SK-N-SH (cell line): ENCODE results near the gene MEF2A. TPM values are rescaled to one million over a fixed set of nuclear protein-coding genes. Genes with fewer than 3 reads are reported as not detected.

Experiments
- CTCF ChIA-PET: fragments of 300-600, 350-600 bp; formaldehyde crosslinking; extraction: SDS; loops from one replicate; lab custom pipeline; 2021; lab: Yijun Ruan, JAX
- POLR2A ChIA-PET: fragments of 350-600 bp; sonication (Branson Sonifier 250); formaldehyde crosslinking; extraction: SDS; loops from one replicate; lab custom pipeline; 2020; ENCODE audit warnings: antibody characterized with exemption, inconsistent platforms; lab: Yijun Ruan, JAX
- DNase-seq: peaks from one replicate; pipeline ENCODE4 v3.0.0; 2012
- H2AFZ ChIP-seq: fragments of 200-600 bp; sonication (generic); 2 replicates; pipeline ENCODE4 v1.8.1; 2016; ENCODE audit warnings: antibody characterized with exemption, mild to moderate bottlenecking, low read depth
- H3F3A ChIP-seq: fragments of 200-600 bp; sonication (generic); replicated peaks from 2 replicates; pipeline ENCODE3; 2016; ENCODE audit warnings: antibody characterized with exemption, mild to moderate bottlenecking; ENCODE audit not compliant: insufficient read depth
- H3K27ac ChIP-seq, 2 experiments: fragments of 200-500 bp in 1 of 2; fragments of 200-600 bp in 1 of 2; sonication (Bioruptor generic) in 1 of 2; sonication (generic), shearing (Covaris generic) in 1 of 2; 2 replicates each; pipeline versions ENCODE4 v1.5.1 to v1.6.1; 2014 to 2016; ENCODE audit warnings: low read depth in 2 of 2, inconsistent platforms in 1 of 2, low read length in 1 of 2, mild to moderate bottlenecking in 1 of 2, mixed read lengths in 1 of 2
- H3K27me3 ChIP-seq: fragments of 200-600 bp; sonication (generic), shearing (Covaris generic); 2 replicates; pipeline ENCODE4 v1.6.1; 2016; ENCODE audit warnings: mixed run types; ENCODE audit not compliant: insufficient read depth
- H3K36me3 ChIP-seq, 2 experiments: fragments of 200-500 bp in 1 of 2; fragments of 200-600 bp in 1 of 2; sonication (Bioruptor generic) in 1 of 2; sonication (generic) in 1 of 2; replicated peaks in 1 of 2; 2 replicates each; pipeline versions ENCODE3 to v1.5.1; 2014 to 2016; ENCODE audit warnings: low read length in 1 of 2, mild to moderate bottlenecking in 1 of 2; ENCODE audit not compliant: insufficient read depth in 2 of 2, control insufficient read depth in 1 of 2
- H3K4me1 ChIP-seq, 2 experiments: fragments of 200-500 bp in 1 of 2; fragments of 200-600 bp in 1 of 2; sonication (Bioruptor generic) in 1 of 2; sonication (generic), shearing (Covaris generic) in 1 of 2; 2 replicates each; pipeline versions ENCODE4 v1.5.1 to v1.6.1; 2014 to 2016; ENCODE audit warnings: low read depth in 1 of 2, low read length in 1 of 2, mixed run types in 1 of 2; ENCODE audit not compliant: insufficient read depth in 2 of 2, control insufficient read depth in 1 of 2
- H3K4me2 ChIP-seq: fragments of 200-600 bp; sonication (generic), shearing (Covaris generic); 2 replicates; pipeline ENCODE4 v1.6.1; 2017; ENCODE audit warnings: mixed run types
- H3K4me3 ChIP-seq, 2 experiments: fragments of 200-500 bp in 1 of 2; fragments of 200-600 bp in 1 of 2; sonication (Bioruptor generic) in 1 of 2; sonication (generic), shearing (Covaris generic) in 1 of 2; 2 replicates each; pipeline versions ENCODE4 v1.5.1 to v1.8.1; 2014 to 2016; ENCODE audit warnings: low read depth in 2 of 2, inconsistent platforms in 1 of 2, low read length in 1 of 2, mild to moderate bottlenecking in 1 of 2, mixed read lengths in 1 of 2, moderate library complexity in 1 of 2
- H3K79me2 ChIP-seq: fragments of 200-600 bp; sonication (generic); 2 replicates; pipeline ENCODE4 v1.8.1; 2017; ENCODE audit warnings: mild to moderate bottlenecking; ENCODE audit not compliant: insufficient read depth
- H3K9ac ChIP-seq: fragments of 200-600 bp; sonication (generic); 2 replicates; pipeline ENCODE4 v1.6.1; 2017; ENCODE audit warnings: mixed run types
- H3K9me2 ChIP-seq: fragments of 200-600 bp; sonication (generic); 2 replicates; pipeline ENCODE4 v1.6.1; 2017; ENCODE audit warnings: mixed run types
- H3K9me3 ChIP-seq: fragments of 200-600 bp; sonication (generic); 2 replicates; pipeline ENCODE4 v1.6.1; 2017; ENCODE audit warnings: mixed run types, mild to moderate bottlenecking, moderate library complexity
- H4K20me1 ChIP-seq: fragments of 200-600 bp; sonication (generic); 2 replicates; pipeline ENCODE4 v1.6.1; 2017; ENCODE audit warnings: mild to moderate bottlenecking, mixed run types; ENCODE audit not compliant: insufficient read depth
- FOSL2 ChIP-seq: IDR thresholded peaks from 2 replicates; pipeline ENCODE4 v1.4.0; 2012; ENCODE audit warnings: low read depth, mild to moderate bottlenecking, moderate library complexity, borderline replicate concordance
- FOXJ3 ChIP-seq: sonication (generic); formaldehyde crosslinking; IDR thresholded peaks from 2 replicates; pipeline ENCODE4 v1.5.1; 2020; ENCODE audit warnings: mild to moderate bottlenecking, missing genetic modification reagents
- GABPA ChIP-seq: IDR thresholded peaks from 2 replicates; pipeline ENCODE4 v1.4.0; 2012; ENCODE audit warnings: low read depth, mild to moderate bottlenecking
- GATA2 ChIP-seq: sonication (generic); formaldehyde crosslinking; IDR thresholded peaks from 2 replicates; pipeline ENCODE4 v1.5.0; 2020; ENCODE audit warnings: mild to moderate bottlenecking, missing genetic modification reagents
- JUND ChIP-seq: IDR thresholded peaks from 2 replicates; pipeline ENCODE4 v1.4.0; 2012
- MAX ChIP-seq: IDR thresholded peaks from 2 replicates; pipeline ENCODE4 v1.4.0; 2012; ENCODE audit warnings: low read depth
- MEF2A ChIP-seq: IDR thresholded peaks from 2 replicates; pipeline ENCODE4 v1.4.0; 2012; ENCODE audit warnings: low read depth, borderline replicate concordance
- MXI1 ChIP-seq: IDR thresholded peaks from 2 replicates; pipeline ENCODE4 v1.6.1; 2012; ENCODE audit warnings: mild to moderate bottlenecking, low read depth, low read length, improper control_type of control experiment
- NFIC ChIP-seq: IDR thresholded peaks from 2 replicates; pipeline ENCODE4 v1.4.0; 2012; ENCODE audit warnings: borderline replicate concordance
- NRF1 ChIP-seq: IDR thresholded peaks from 2 replicates; pipeline ENCODE4 v1.6.1; 2012; ENCODE audit warnings: low read depth, mild to moderate bottlenecking, low read length
- PBX3 ChIP-seq: IDR thresholded peaks from 2 replicates; pipeline ENCODE4; 2012
- RAD21 ChIP-seq: IDR thresholded peaks from 2 replicates; pipeline ENCODE4 v1.6.1; 2012; ENCODE audit warnings: mild to moderate bottlenecking, low read length
- RCOR1 ChIP-seq: fragments of 150-350 bp; IDR thresholded peaks from 2 replicates; pipeline ENCODE4 v1.6.1; 2017; ENCODE audit warnings: antibody characterized with exemption, low read length
- SMC3 ChIP-seq: IDR thresholded peaks from 2 replicates; pipeline ENCODE4 v1.6.1; 2012; ENCODE audit warnings: low read depth, low read length, improper control_type of control experiment
- YY1 ChIP-seq: IDR thresholded peaks from 2 replicates; pipeline ENCODE4 v1.4.0; 2012; ENCODE audit warnings: low read depth, mild to moderate bottlenecking
- ZBTB33 ChIP-seq: IDR thresholded peaks from 2 replicates; pipeline ENCODE4 v1.4.0; 2012; ENCODE audit warnings: low read depth, borderline replicate concordance
- WGBS: methylation state at CpG from one replicate; pipeline ENCODE4 v1.1.6; 2017; ENCODE audit warnings: low lambda C conversion rate; 5-methylcytosine and 5-hydroxymethylcytosine counted together
- polyA plus RNA-seq, 3 experiments: library from polyadenylated mRNA; depleted of rRNA; stranded (reverse); fragments of >200 nt; gene quantifications; 2 replicates each; pipeline ENCODE4 v1.2.3, GENCODE V29; 2012

Gene MEF2A
- polyA plus RNA-seq, 1 of the 3 experiments (the other 2 are of a cell fraction) = 20.9 TPM

- Histone ChIP-seq H3K27me3 (no peaks in the 10 kb centered on the region), H3K4me3 (no peak overlapping the region), H2AFZ (no peak overlapping the region), H4K20me1 (no peaks in the 10 kb centered on the region), H3K9me2 (no peaks in the 10 kb centered on the region), H3K9me3 (no peaks in the 10 kb centered on the region), H3K27ac (no peak overlapping the region), H3K36me3 (no peaks in the 10 kb centered on the region), H3K4me1 (peaks cover 0 to 13% of the 10 kb centered on the region in 2 experiments; a peak in 1 of 4 replicates), H3F3A (no peaks in the 10 kb centered on the region), H3K79me2 (no peaks in the 10 kb centered on the region), H3K4me2 (no peak overlapping the region), H3K9ac (no peak overlapping the region)
- WGBS = 71% methylated on average over 5 of the region's 7 CpGs
- TF ChIP-seq FOSL2 (no peak), MEF2A (no peak), RAD21 (no peak), PBX3 (no peak), ZBTB33 (no peak), MAX (no peak), MXI1 (no peak), RCOR1 (no peak), NRF1 (no peak)
- ChIA-PET POLR2A (no interaction called here), CTCF (interaction anchor here (2.5 kb wide), 1 partner anchor 23 kb away, joined by 8 read pairs; no protein-coding TSS in a partner anchor)
- peak; percentile 30 for DNase-seq
Measured at GRCh38 chr15:99727733-99728132, 161.9 kb downstream of the MEF2A start.

GRCh38 chr15:99728916-99729315 lies 163.1 kb downstream of the MEF2A start:
- CTCF ChIA-PET = interaction anchor here (0.7 to 3.7 kb wide), 5 partner anchors 12 to 456 kb away, joined by 3 to 15 read pairs (median 5); no protein-coding TSS in a partner anchor

More at GRCh38 chr15:99728916-99729315, 163.1 kb downstream of the MEF2A start:
- Histone ChIP-seq H3F3A (no peaks in the 10 kb centered on the region), H3K79me2 (no peaks in the 10 kb centered on the region), H3K9me3 (no peaks in the 10 kb centered on the region), H3K27me3 (no peaks in the 10 kb centered on the region), H2AFZ (no peak overlapping the region), H3K4me2 (no peak overlapping the region), H3K9me2 (no peaks in the 10 kb centered on the region), H3K27ac (no peak overlapping the region), H3K4me3 (no peak overlapping the region), H3K36me3 (no peaks in the 10 kb centered on the region), H4K20me1 (no peaks in the 10 kb centered on the region), H3K9ac (no peak overlapping the region), H3K4me1 (peaks cover 0 to 15% of the 10 kb centered on the region in 2 experiments; a peak in 1 of 4 replicates)
- TF ChIP-seq JUND = no peak
- no peak for TF ChIP-seq FOXJ3 (CRISPR knock-in tag)
- no peak for TF ChIP-seq GATA2 (CRISPR knock-in tag)
- TF ChIP-seq SMC3 = no peak
- no peak for TF ChIP-seq NRF1
- no peak for TF ChIP-seq NFIC
- TF ChIP-seq YY1 = no peak
- no peak for TF ChIP-seq GABPA
- POLR2A ChIA-PET = no interaction called here
- WGBS = 100% methylated on average over 1 of the region's 6 CpGs
- no peak for DNase-seq
